ENCODE measurements around the gene C16orf78. TPM values are rescaled to one million over a fixed set of nuclear protein-coding genes. Genes with fewer than 3 reads are reported as not detected.

The C16orf78 gene
- total and polyA plus RNA-seq, 2 experiments from 2014 or later = not detected

DNA sequence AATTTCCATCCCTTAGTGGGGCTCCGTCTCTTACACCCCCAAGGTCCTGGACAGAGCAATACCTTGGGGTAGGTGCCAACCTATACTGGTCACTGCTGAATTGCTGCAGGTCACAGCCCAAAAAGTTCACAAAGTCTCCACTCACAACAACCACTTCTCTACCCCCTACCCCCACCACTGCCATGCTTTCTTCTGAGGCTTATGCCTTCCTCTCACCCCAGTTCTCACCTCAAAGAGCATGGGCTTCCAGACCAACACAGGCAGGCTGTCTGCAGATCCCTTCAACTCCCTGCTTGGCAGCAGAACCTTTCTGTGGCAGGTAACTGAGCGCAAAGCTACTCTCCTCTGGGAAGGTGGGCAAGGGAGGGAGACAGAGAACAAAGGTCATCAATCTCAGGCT lies 35.5 kb downstream of the C16orf78 start:
- no peak overlapping the region for H3K4me3 ChIP-seq
- no peak overlapping the region for H2AFZ ChIP-seq
- H3K27me3 ChIP-seq = no peaks in the 10 kb centered on the region
- no peak overlapping the region for H3K27ac ChIP-seq
- H3K9me3 ChIP-seq (ENCODE audit: low read depth) = no peaks in the 10 kb centered on the region
- DNase-seq (ENCODE audit: low spot score) = no peak
- no peaks in the 10 kb centered on the region for H3K36me3 ChIP-seq (replicated peaks; ENCODE audit: insufficient read depth, low read depth)
- H3K4me2 ChIP-seq = no peak overlapping the region
- no peaks in the 10 kb centered on the region for H3K9me2 ChIP-seq (replicated peaks; ENCODE audit: insufficient read depth)
- 97% methylated on average over 2 of the region's 2 CpGs for WGBS (ENCODE audit: low lambda C conversion rate, missing lambda C conversion rate)
- TF ChIP-seq CTCF (IDR thresholded peaks at IDR 0.05; ENCODE audit: poor library complexity) = no peak
- TF ChIP-seq EZH2phosphoT487 (IDR thresholded peaks at IDR 0.05; ENCODE audit: low read depth, severe bottlenecking, unreplicated experiment) = no peak
- TF ChIP-seq EZH2 (IDR thresholded peaks at IDR 0.05; ENCODE audit: borderline replicate concordance) = no peak
- no peaks in the 10 kb centered on the region for H3K79me2 ChIP-seq
- H4K20me1 ChIP-seq (ENCODE audit: insufficient read depth, poor library complexity, severe bottlenecking) = no peaks in the 10 kb centered on the region
- H3K4me1 ChIP-seq (ENCODE audit: insufficient read depth) = no peaks in the 10 kb centered on the region

GRCh38 chr16:49410226-49410625 lies 36.6 kb downstream of the C16orf78 start:
- no peaks in the 10 kb centered on the region for H3K4me1 ChIP-seq (ENCODE audit: insufficient read depth)
- TF ChIP-seq EZH2phosphoT487 (IDR thresholded peaks at IDR 0.05; ENCODE audit: low read depth, severe bottlenecking, unreplicated experiment) (no peak), EZH2 (IDR thresholded peaks at IDR 0.05; ENCODE audit: borderline replicate concordance) (no peak), CTCF (IDR thresholded peaks at IDR 0.05; ENCODE audit: poor library complexity) (no peak)

GRCh38 chr16:49411121-49411970 lies 37.7 kb downstream of the C16orf78 start:
- no peaks in the 10 kb centered on the region for H3K36me3 ChIP-seq (replicated peaks; ENCODE audit: insufficient read depth, low read depth)
- H3K9me2 ChIP-seq (replicated peaks; ENCODE audit: insufficient read depth) = no peaks in the 10 kb centered on the region
- H3K27ac ChIP-seq = no peak overlapping the region
- H3K79me2 ChIP-seq = no peaks in the 10 kb centered on the region
- H3K27me3 ChIP-seq = no peaks in the 10 kb centered on the region
- no peaks in the 10 kb centered on the region for H4K20me1 ChIP-seq (ENCODE audit: insufficient read depth, poor library complexity, severe bottlenecking)
- no peak for DNase-seq (ENCODE audit: low spot score)
- WGBS (ENCODE audit: low lambda C conversion rate, missing lambda C conversion rate) = 82% methylated on average over 10 of the region's 11 CpGs
- no peak overlapping the region for H2AFZ ChIP-seq
- no peaks in the 10 kb centered on the region for H3K9me3 ChIP-seq (ENCODE audit: low read depth)
- TF ChIP-seq CTCF (IDR thresholded peaks at IDR 0.05; ENCODE audit: poor library complexity) = no peak
- no peak for TF ChIP-seq EZH2 (IDR thresholded peaks at IDR 0.05; ENCODE audit: borderline replicate concordance)
- TF ChIP-seq EZH2phosphoT487 (IDR thresholded peaks at IDR 0.05; ENCODE audit: low read depth, severe bottlenecking, unreplicated experiment) = no peak
- no peak overlapping the region for H3K4me2 ChIP-seq
- H3K4me3 ChIP-seq = no peak overlapping the region
- no peaks in the 10 kb centered on the region for H3K4me1 ChIP-seq (ENCODE audit: insufficient read depth)

More at GRCh38 chr16:49410226-49410625, 36.6 kb downstream of the C16orf78 start:
- Histone ChIP-seq H3K36me3 (replicated peaks; ENCODE audit: insufficient read depth, low read depth) (no peaks in the 10 kb centered on the region), H3K9me2 (replicated peaks; ENCODE audit: insufficient read depth) (no peaks in the 10 kb centered on the region), H3K4me3 (no peak overlapping the region), H3K4me2 (no peak overlapping the region), H4K20me1 (ENCODE audit: insufficient read depth, poor library complexity, severe bottlenecking) (no peaks in the 10 kb centered on the region), H3K79me2 (no peaks in the 10 kb centered on the region), H3K27ac (no peak overlapping the region), H3K9me3 (ENCODE audit: low read depth) (no peaks in the 10 kb centered on the region), H3K27me3 (no peaks in the 10 kb centered on the region), H2AFZ (no peak overlapping the region)
- no peak for DNase-seq (ENCODE audit: low spot score)
- WGBS (ENCODE audit: low lambda C conversion rate, missing lambda C conversion rate) = 85% methylated on average over 3 of the region's 3 CpGs
